Testis (tissue), 2 donors: ENCODE measurements around the gene ANAPC16.

ENCODE experiments used
- POLR2A ChIP-seq: fragments of 450-650 bp; IDR thresholded peaks from one replicate; pipeline ENCODE4 v1.6.1; 2017; ENCODE audit warnings: antibody characterized with exemption, mild to moderate bottlenecking, moderate library complexity
- TF ChIP-seq, protein P1 (sequence below), 3 experiments: fragments of 450-650 bp in 2 of 3; fragments of 200-600 bp in 1 of 3; sonication (generic) in 1 of 3; IDR thresholded peaks; one replicate each; pipeline ENCODE4 v1.5.1; 2016 to 2019; ENCODE audit warnings: antibody characterized with exemption in 3 of 3, mild to moderate bottlenecking in 2 of 3, moderate library complexity in 1 of 3

GRCh38 chr10:72277996-72278667 lies 62.3 kb downstream of the ANAPC16 start:
- TF ChIP-seq POLR2A, result no peak
- TF ChIP-seq, protein P1, sequence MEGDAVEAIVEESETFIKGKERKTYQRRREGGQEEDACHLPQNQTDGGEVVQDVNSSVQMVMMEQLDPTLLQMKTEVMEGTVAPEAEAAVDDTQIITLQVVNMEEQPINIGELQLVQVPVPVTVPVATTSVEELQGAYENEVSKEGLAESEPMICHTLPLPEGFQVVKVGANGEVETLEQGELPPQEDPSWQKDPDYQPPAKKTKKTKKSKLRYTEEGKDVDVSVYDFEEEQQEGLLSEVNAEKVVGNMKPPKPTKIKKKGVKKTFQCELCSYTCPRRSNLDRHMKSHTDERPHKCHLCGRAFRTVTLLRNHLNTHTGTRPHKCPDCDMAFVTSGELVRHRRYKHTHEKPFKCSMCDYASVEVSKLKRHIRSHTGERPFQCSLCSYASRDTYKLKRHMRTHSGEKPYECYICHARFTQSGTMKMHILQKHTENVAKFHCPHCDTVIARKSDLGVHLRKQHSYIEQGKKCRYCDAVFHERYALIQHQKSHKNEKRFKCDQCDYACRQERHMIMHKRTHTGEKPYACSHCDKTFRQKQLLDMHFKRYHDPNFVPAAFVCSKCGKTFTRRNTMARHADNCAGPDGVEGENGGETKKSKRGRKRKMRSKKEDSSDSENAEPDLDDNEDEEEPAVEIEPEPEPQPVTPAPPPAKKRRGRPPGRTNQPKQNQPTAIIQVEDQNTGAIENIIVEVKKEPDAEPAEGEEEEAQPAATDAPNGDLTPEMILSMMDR (IDR thresholded peaks at IDR 0.05), result no peak
